Vagina (tissue), 2 donors: ENCODE measurements around the gene SETD4.

Experiments
- CTCF ChIP-seq, 3 experiments: fragments of 450-650 bp in 2 of 3; fragments of 200-600 bp in 1 of 3; sonication (generic) in 1 of 3; IDR thresholded peaks; one replicate each; pipeline ENCODE4 v1.5.1; 2017 to 2019; ENCODE audit warnings: antibody characterized with exemption in 3 of 3, mild to moderate bottlenecking in 2 of 3, moderate library complexity in 2 of 3
- POLR2A ChIP-seq, 2 donors: fragments of 450-650 bp; IDR thresholded peaks; one replicate each; pipeline ENCODE4 v1.6.1; 2017; ENCODE audit warnings: antibody characterized with exemption in 2 of 2, mild to moderate bottlenecking in 2 of 2, moderate library complexity in 2 of 2
- POLR2AphosphoS5 ChIP-seq, 2 donors: sonication (generic); formaldehyde crosslinking; IDR thresholded peaks; one replicate each; pipeline ENCODE4 v1.9.0; 2017; ENCODE audit warnings: antibody characterized with exemption in 2 of 2, mild to moderate bottlenecking in 2 of 2, low read depth in 1 of 2; ENCODE audit not compliant: insufficient read depth in 1 of 2

GRCh38 chr21:35988416-35989137 lies 71.7 kb downstream of the SETD4 start:
- TF ChIP-seq CTCF (IDR thresholded peaks at IDR 0.05) (no peak), POLR2AphosphoS5 (IDR thresholded peaks at IDR 0.05; ENCODE audit: insufficient read depth in 1 of 2, low read depth in 1 of 2) (no peak), POLR2A (IDR thresholded peaks at IDR 0.05) (no peak)
